Adrenal gland (tissue), 5 donors: Measurements from ENCODE around the gene DCLK2.

Experiments used
- CTCF ChIP-seq, 6 experiments: fragments of 450-650 bp in 4 of 6; fragments of 200-600 bp in 2 of 6; sonication (generic) in 1 of 6; IDR thresholded peaks; 1 replicate in 5 of 6; 2 replicates in 1 of 6; pipeline versions ENCODE4 v1.5.1 to v1.8.0; 2016 to 2021; ENCODE audit warnings: antibody characterized with exemption in 6 of 6, mild to moderate bottlenecking in 2 of 6, moderate library complexity in 1 of 6
- POLR2A ChIP-seq, 2 donors: fragments of 450-650 bp; IDR thresholded peaks; one replicate each; pipeline ENCODE4 v1.6.1; 2017; ENCODE audit warnings: antibody characterized with exemption in 2 of 2, mild to moderate bottlenecking in 2 of 2, moderate library complexity in 1 of 2
- donor health status: DM: no; HTN: no; CAD: no.

DNA sequence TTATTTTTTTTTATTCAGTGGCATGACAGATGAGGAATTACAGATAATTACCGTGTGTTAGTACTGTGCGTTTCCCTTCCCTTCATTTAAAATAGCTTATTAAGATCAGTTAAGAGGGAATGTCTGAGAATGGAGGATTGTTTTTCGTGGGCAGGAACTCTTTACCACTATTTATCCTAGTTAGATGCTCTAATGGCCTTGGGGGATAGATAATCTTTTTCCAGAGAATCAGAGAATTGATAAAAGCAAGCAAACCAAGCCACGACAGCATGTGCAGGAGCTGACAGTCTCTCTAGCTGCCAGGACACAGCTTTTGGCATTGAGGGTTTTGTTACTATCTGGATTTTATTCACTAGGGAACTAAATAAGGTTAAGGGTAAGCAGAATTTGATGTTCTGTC lies 128.7 kb downstream of the DCLK2 start:
- TF ChIP-seq CTCF (IDR thresholded peaks at IDR 0.05) (no peak), POLR2A (IDR thresholded peaks at IDR 0.05) (no peak)
